GM12878 (cell line): Measurements from ENCODE around the gene MCF2L2.

Experiments used
- BHLHE40 ChIP-seq, 2 experiments: fragments of 450-650 bp in 1 of 2; IDR thresholded peaks; 2 replicates each; pipeline ENCODE4 v1.6.1; 2011 to 2017; ENCODE audit warnings: low read depth in 2 of 2, borderline replicate concordance in 1 of 2, improper control_type of control experiment in 1 of 2, low read length in 1 of 2, mild to moderate bottlenecking in 1 of 2
- MYC ChIP-seq: IDR thresholded peaks from 2 replicates; pipeline ENCODE4 v1.6.1; 2011; ENCODE audit warnings: mild to moderate bottlenecking, low read length, moderate library complexity, inconsistent platforms; ENCODE audit not compliant: insufficient read depth, insufficient replicate concordance, insufficient read length, severe bottlenecking
- NRF1 ChIP-seq: conservative IDR thresholded peaks from 2 replicates; pipeline ENCODE4 v1.6.1; 2011; ENCODE audit warnings: mild to moderate bottlenecking, low read depth, low read length, improper control_type of control experiment
- POLR2A ChIP-seq: IDR thresholded peaks from 2 replicates; pipeline ENCODE4 v1.6.1; 2011; ENCODE audit warnings: low read depth, mild to moderate bottlenecking, low read length
- POLR2AphosphoS5 ChIP-seq: IDR thresholded peaks from 2 replicates; pipeline ENCODE4 v1.6.1; 2011; ENCODE audit warnings: mild to moderate bottlenecking, low read length, inconsistent platforms
- RAD51 ChIP-seq: fragments of 450-650 bp; IDR thresholded peaks from 2 replicates; pipeline ENCODE4 v1.6.1; 2016; ENCODE audit warnings: moderate library complexity, mild to moderate bottlenecking, inconsistent platforms
- SIN3A ChIP-seq: IDR thresholded peaks from 2 replicates; pipeline ENCODE4 v1.6.1; 2012; ENCODE audit warnings: low read depth, low read length, improper control_type of control experiment
- SMC3 ChIP-seq: IDR thresholded peaks from 2 replicates; pipeline ENCODE4 v1.6.1; 2011; ENCODE audit warnings: low read length, improper control_type of control experiment, borderline replicate concordance
- SREBF2 ChIP-seq: IDR thresholded peaks from 2 replicates; pipeline ENCODE4 v1.6.1; 2012; ENCODE audit warnings: mild to moderate bottlenecking, low read length
- ZNF274 ChIP-seq: IDR thresholded peaks from one replicate; pipeline ENCODE4 v1.8.0; 2011; ENCODE audit not compliant: insufficient read length, insufficient read depth
- TF ChIP-seq, protein P1 (sequence below): IDR thresholded peaks from 2 replicates; pipeline ENCODE4 v1.6.1; 2012; ENCODE audit warnings: low read depth, low read length, improper control_type of control experiment
- TF ChIP-seq, protein P2 (sequence below): IDR thresholded peaks from 2 replicates; pipeline ENCODE4 v1.6.1; 2012; ENCODE audit warnings: mild to moderate bottlenecking, low read depth, low read length
- TF ChIP-seq, protein P3 (sequence below), 3 experiments: IDR thresholded peaks in 2 of 3; conservative IDR thresholded peaks in 1 of 3; 2 replicates each; pipeline ENCODE4 v1.5.1; 2011; ENCODE audit warnings: low read depth in 3 of 3, low read length in 3 of 3, mild to moderate bottlenecking in 3 of 3, control low read depth in 2 of 3, moderate library complexity in 2 of 3, inconsistent platforms in 1 of 3, mixed read lengths in 1 of 3; ENCODE audit not compliant: control insufficient read depth in 2 of 3, insufficient read depth in 1 of 3; ENCODE audit errors: extremely low read depth in 1 of 3

DNA sequence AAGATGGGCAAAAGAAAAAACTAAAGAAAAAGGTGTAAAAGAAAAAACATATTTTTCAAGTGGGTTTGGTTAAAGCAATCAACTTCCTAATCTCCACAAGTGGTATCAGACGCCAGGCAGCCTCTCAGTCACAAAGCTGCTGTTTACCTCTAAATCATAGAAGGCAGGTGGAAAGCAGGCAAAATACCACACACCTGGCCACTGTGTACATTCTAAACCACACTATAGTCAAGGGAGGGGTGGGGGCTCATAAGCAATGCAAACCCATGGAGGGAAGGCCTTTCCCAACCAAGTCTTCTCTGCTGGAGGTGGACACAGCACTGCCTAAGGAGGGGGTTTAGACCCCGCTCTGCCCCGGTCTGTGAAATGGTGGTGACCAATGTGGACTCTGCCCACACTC lies 50.4 kb downstream of the MCF2L2 start:
- no peak for TF ChIP-seq POLR2A
- TF ChIP-seq, protein P1, sequence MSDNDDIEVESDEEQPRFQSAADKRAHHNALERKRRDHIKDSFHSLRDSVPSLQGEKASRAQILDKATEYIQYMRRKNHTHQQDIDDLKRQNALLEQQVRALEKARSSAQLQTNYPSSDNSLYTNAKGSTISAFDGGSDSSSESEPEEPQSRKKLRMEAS: no peak
- TF ChIP-seq, protein P2, sequence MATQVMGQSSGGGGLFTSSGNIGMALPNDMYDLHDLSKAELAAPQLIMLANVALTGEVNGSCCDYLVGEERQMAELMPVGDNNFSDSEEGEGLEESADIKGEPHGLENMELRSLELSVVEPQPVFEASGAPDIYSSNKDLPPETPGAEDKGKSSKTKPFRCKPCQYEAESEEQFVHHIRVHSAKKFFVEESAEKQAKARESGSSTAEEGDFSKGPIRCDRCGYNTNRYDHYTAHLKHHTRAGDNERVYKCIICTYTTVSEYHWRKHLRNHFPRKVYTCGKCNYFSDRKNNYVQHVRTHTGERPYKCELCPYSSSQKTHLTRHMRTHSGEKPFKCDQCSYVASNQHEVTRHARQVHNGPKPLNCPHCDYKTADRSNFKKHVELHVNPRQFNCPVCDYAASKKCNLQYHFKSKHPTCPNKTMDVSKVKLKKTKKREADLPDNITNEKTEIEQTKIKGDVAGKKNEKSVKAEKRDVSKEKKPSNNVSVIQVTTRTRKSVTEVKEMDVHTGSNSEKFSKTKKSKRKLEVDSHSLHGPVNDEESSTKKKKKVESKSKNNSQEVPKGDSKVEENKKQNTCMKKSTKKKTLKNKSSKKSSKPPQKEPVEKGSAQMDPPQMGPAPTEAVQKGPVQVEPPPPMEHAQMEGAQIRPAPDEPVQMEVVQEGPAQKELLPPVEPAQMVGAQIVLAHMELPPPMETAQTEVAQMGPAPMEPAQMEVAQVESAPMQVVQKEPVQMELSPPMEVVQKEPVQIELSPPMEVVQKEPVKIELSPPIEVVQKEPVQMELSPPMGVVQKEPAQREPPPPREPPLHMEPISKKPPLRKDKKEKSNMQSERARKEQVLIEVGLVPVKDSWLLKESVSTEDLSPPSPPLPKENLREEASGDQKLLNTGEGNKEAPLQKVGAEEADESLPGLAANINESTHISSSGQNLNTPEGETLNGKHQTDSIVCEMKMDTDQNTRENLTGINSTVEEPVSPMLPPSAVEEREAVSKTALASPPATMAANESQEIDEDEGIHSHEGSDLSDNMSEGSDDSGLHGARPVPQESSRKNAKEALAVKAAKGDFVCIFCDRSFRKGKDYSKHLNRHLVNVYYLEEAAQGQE: no peak
- no peak for TF ChIP-seq SREBF2
- TF ChIP-seq POLR2AphosphoS5: no peak
- TF ChIP-seq MYC: no peak
- TF ChIP-seq BHLHE40 (IDR thresholded peaks at IDR 0.05; ENCODE audit: borderline replicate concordance in 1 of 2, low read depth in 2 of 2, low read length in 1 of 2): no peak
- no peak for TF ChIP-seq NRF1
- TF ChIP-seq, protein P3, sequence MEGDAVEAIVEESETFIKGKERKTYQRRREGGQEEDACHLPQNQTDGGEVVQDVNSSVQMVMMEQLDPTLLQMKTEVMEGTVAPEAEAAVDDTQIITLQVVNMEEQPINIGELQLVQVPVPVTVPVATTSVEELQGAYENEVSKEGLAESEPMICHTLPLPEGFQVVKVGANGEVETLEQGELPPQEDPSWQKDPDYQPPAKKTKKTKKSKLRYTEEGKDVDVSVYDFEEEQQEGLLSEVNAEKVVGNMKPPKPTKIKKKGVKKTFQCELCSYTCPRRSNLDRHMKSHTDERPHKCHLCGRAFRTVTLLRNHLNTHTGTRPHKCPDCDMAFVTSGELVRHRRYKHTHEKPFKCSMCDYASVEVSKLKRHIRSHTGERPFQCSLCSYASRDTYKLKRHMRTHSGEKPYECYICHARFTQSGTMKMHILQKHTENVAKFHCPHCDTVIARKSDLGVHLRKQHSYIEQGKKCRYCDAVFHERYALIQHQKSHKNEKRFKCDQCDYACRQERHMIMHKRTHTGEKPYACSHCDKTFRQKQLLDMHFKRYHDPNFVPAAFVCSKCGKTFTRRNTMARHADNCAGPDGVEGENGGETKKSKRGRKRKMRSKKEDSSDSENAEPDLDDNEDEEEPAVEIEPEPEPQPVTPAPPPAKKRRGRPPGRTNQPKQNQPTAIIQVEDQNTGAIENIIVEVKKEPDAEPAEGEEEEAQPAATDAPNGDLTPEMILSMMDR (IDR thresholded peaks at IDR 0.05 in 2 of 3, conservative IDR thresholded peaks at IDR 0.05 in 1 of 3; ENCODE audit: control insufficient read depth in 2 of 3, extremely low read depth in 1 of 3, insufficient read depth in 1 of 3, low read depth in 3 of 3, low read length in 3 of 3): no peak
- no peak for TF ChIP-seq ZNF274
- no peak for TF ChIP-seq SMC3
- no peak for TF ChIP-seq RAD51
- TF ChIP-seq SIN3A: no peak
